ENCODE results near the gene CALR.

The CALR gene

GRCh38 chr19:12990431-12990830 lies 52.0 kb downstream of the CALR start:
- peaks cover 2% of the 10 kb centered on the region for H3K36me3 Mint-ChIP-seq (ENCODE audit: low read depth)
- peaks cover 5% of the 10 kb centered on the region for H3K4me1 Mint-ChIP-seq (ENCODE audit: low read depth)
- no peak overlapping the region for H3K4me3 Mint-ChIP-seq
- H3K9me3 Mint-ChIP-seq = no peaks in the 10 kb centered on the region
- no peak overlapping the region for H3K27ac Mint-ChIP-seq
- peaks cover 27% of the 10 kb centered on the region for H3K27me3 Mint-ChIP-seq (ENCODE audit: low read depth)
- no peak for DNase-seq (ENCODE audit: low spot score)

- Mint-ChIP-seq H3K36me3 (ENCODE audit: low read depth) (peaks cover 2% of the 10 kb centered on the region), H3K9me3 (no peaks in the 10 kb centered on the region), H3K4me1 (ENCODE audit: low read depth) (peaks cover 5% of the 10 kb centered on the region), H3K4me3 (no peak overlapping the region), H3K27ac (no peak overlapping the region), H3K27me3 (ENCODE audit: low read depth) (peaks cover 27% of the 10 kb centered on the region)
- DNase-seq (ENCODE audit: low spot score) = no peak
Observed at GRCh38 chr19:12990853-12991252, 52.4 kb downstream of the CALR start.

- DNase-seq (ENCODE audit: low spot score) = no peak
- no peak overlapping the region for H3K4me3 Mint-ChIP-seq
- peaks cover 5% of the 10 kb centered on the region for H3K4me1 Mint-ChIP-seq (ENCODE audit: low read depth)
- H3K36me3 Mint-ChIP-seq (ENCODE audit: low read depth) = peaks cover 2% of the 10 kb centered on the region
- H3K27ac Mint-ChIP-seq = no peak overlapping the region
- H3K9me3 Mint-ChIP-seq = no peaks in the 10 kb centered on the region
- peaks cover 30% of the 10 kb centered on the region for H3K27me3 Mint-ChIP-seq (ENCODE audit: low read depth)
Observed at GRCh38 chr19:12991296-12991695, 52.9 kb downstream of the CALR start.

GRCh38 chr19:12992729-12993128 lies 54.3 kb downstream of the CALR start:
- H3K27me3 Mint-ChIP-seq (ENCODE audit: low read depth) = peaks cover 40% of the 10 kb centered on the region
- peaks cover 5% of the 10 kb centered on the region for H3K4me1 Mint-ChIP-seq (ENCODE audit: low read depth)
- H3K27ac Mint-ChIP-seq = no peak overlapping the region
- H3K36me3 Mint-ChIP-seq (ENCODE audit: low read depth) = peaks cover 2% of the 10 kb centered on the region
- no peaks in the 10 kb centered on the region for H3K9me3 Mint-ChIP-seq
- no peak for DNase-seq (ENCODE audit: low spot score)
- H3K4me3 Mint-ChIP-seq = no peak overlapping the region

- no peak for DNase-seq (ENCODE audit: low spot score)
- Mint-ChIP-seq H3K4me1 (ENCODE audit: low read depth) (peaks cover 5% of the 10 kb centered on the region), H3K27me3 (ENCODE audit: low read depth) (peaks cover 45% of the 10 kb centered on the region), H3K36me3 (ENCODE audit: low read depth) (peaks cover 2% of the 10 kb centered on the region), H3K27ac (no peak overlapping the region), H3K9me3 (no peaks in the 10 kb centered on the region), H3K4me3 (no peak overlapping the region)
Observed at GRCh38 chr19:12993562-12993961, 55.2 kb downstream of the CALR start.
